GM12864 (cell line): ENCODE results near the gene APBA1.

Experiments used
- DNase-seq: peaks from one replicate; pipeline ENCODE4 v3.0.0-alpha.2; 2011; ENCODE audit warnings: low read depth
- H3K4me3 ChIP-seq: 2 replicates; pipeline ENCODE4 v1.5.1; 2011; ENCODE audit warnings: mild to moderate bottlenecking, low read depth, low read length, control low read depth
- CTCF ChIP-seq: IDR thresholded peaks from 2 replicates; pipeline ENCODE4 v1.5.1; 2011; ENCODE audit warnings: low read depth, mild to moderate bottlenecking, moderate library complexity, low read length, control low read depth, inconsistent platforms; ENCODE audit errors: missing control alignments

The APBA1 gene

GRCh38 chr9:69556707-69557106 lies 115.5 kb downstream of the APBA1 start:
- no peak for DNase-seq
- no peak for TF ChIP-seq CTCF
- no peak overlapping the region for H3K4me3 ChIP-seq

GRCh38 chr9:69555802-69556201 lies 116.4 kb downstream of the APBA1 start:
- TF ChIP-seq CTCF = no peak
- H3K4me3 ChIP-seq = no peak overlapping the region
- DNase-seq = no peak

DNA sequence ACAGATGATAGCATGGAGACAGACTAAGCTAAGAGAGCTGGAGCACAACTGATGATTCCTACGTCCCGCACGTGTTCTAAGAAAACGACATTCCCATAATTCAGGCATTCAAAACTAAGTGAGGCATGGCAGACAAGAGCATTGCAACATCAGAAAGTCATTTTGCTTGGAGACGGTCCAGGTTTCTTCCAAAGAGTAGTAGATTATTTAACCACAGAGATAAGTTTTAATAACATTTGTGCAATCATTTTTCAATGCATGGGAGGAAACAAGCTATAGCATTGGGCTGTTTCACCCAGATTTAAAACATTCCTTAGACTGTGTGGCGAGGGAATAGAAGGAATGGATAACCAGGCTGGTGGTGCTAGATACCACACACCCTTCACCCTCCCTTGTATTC lies 117.2 kb downstream of the APBA1 start:
- TF ChIP-seq CTCF = no peak
- H3K4me3 ChIP-seq = no peak overlapping the region
- DNase-seq = no peak

GRCh38 chr9:69549310-69550202 lies 122.6 kb downstream of the APBA1 start:
- DNase-seq = peak; percentile 12
- TF ChIP-seq CTCF = peak; percentile 77
- no peak overlapping the region for H3K4me3 ChIP-seq

DNA sequence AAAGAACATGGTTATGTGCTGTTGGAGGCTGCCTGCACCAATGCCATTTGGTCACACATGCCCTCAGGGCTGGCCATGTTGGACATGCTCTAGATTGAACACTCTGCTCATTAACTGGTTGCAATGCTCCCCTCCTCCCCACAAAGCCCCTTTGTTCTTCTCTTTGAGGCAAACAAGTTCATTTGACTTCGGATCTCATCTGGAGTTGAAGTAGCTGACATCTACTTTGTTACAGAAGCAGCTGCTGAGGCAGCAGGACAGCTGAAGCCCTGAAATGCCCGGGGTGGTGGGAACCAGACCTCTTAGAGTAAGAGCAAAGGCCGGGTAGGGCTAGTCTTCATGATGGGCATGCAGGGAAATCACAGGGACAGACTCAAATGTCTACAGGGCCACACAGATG lies 123.5 kb downstream of the APBA1 start:
- no peak overlapping the region for H3K4me3 ChIP-seq
- no peak for DNase-seq
- no peak for TF ChIP-seq CTCF

DNA sequence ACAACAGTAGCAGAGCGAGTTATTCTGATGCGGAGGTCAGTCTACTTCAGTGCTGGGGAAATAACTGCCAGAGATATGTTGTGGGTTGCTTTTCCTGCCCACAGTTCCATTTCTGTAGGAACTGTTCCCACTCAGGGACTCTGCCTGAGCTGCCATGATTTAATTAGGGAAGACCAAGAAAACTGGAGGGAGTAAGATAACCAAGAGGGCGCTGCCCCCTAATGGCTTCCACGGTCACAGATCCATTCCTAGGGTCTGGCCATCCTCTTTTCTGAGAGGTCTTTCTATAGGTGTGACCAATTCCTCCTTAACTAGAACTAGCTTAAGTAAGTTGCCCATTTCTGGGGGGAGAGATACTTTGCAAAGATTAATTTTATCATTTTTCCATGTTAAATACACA lies 125.9 kb downstream of the APBA1 start:
- no peak for DNase-seq
- H3K4me3 ChIP-seq = no peak overlapping the region
- TF ChIP-seq CTCF = no peak
